Thyroid gland (tissue), 4 donors: Measurements from ENCODE around the gene CRY1. TPM values are rescaled to one million over a fixed set of nuclear protein-coding genes. Genes with fewer than 3 reads are reported as not detected.
"Not testable (repeated sequence)": the region's sequence is repeated elsewhere in the genome, so short reads cannot be mapped to it uniquely, and the experiment has no call there.

ENCODE experiments used
- DNase-seq, 2 donors: peaks; one replicate each; pipeline ENCODE4 v3.0.0-alpha.2; 2019
- H3K27ac ChIP-seq, 3 donors: fragments of 200-600 bp; sonication (generic); 1 replicate in 2 of 3; 2 replicates in 1 of 3; pipeline ENCODE4 v1.5.1; 2016 to 2019; ENCODE audit warnings: mild to moderate bottlenecking in 1 of 3, moderate library complexity in 1 of 3
- H3K27me3 ChIP-seq: fragments of 200-600 bp; sonication (generic); one replicate; pipeline ENCODE4 v1.5.1; 2019
- H3K36me3 ChIP-seq, 2 donors: fragments of 200-600 bp; sonication (generic); one replicate each; pipeline ENCODE4 v1.5.1; 2016 to 2019
- H3K4me1 ChIP-seq, 2 donors: fragments of 200-600 bp; sonication (generic); one replicate each; pipeline ENCODE4 v1.5.1; 2017 to 2019
- H3K4me3 ChIP-seq, 3 donors: fragments of 200-600 bp; sonication (generic); replicated peaks in 1 of 3; 1 replicate in 2 of 3; 2 replicates in 1 of 3; pipeline ENCODE4 v1.5.1; 2016; ENCODE audit warnings: mild to moderate bottlenecking in 1 of 3
- H3K9me3 ChIP-seq: fragments of 200-600 bp; sonication (generic); one replicate; pipeline ENCODE4 v1.5.1; 2017
- POLR2A ChIP-seq, 2 donors: fragments of 450-650 bp; IDR thresholded peaks; one replicate each; pipeline ENCODE4 v1.6.1; 2017; ENCODE audit warnings: antibody characterized with exemption in 2 of 2, mild to moderate bottlenecking in 2 of 2, moderate library complexity in 1 of 2
- WGBS, 2 donors: methylation state at CpG; one replicate each; pipeline ENCODE4 v1.1.5; 2017; 5-methylcytosine and 5-hydroxymethylcytosine counted together
- intact Hi-C: fragments of 100-400 bp; cut with DNase I; formaldehyde crosslinking; loops from one replicate; pipeline ENCODE4 v1.15.1; 2023
- total RNA-seq, 4 donors: library from RNA; depleted of rRNA; stranded (reverse); fragments of >200 nt; gene quantifications; one replicate each; pipeline ENCODE4 v1.2.3, GENCODE V29; 2016
- TF ChIP-seq, protein P1 (sequence below), 6 experiments: fragments of 200-600 bp in 3 of 6; fragments of 450-650 bp in 3 of 6; sonication (generic) in 3 of 6; IDR thresholded peaks; one replicate each; pipeline ENCODE4 v1.5.1; 2016 to 2019; ENCODE audit warnings: antibody characterized with exemption in 6 of 6, mild to moderate bottlenecking in 2 of 6, inconsistent platforms in 1 of 6, moderate library complexity in 1 of 6

CRY1 gene
- total RNA-seq, 4 donors from 2014 or later = 53.3 to 68.8 (median 61.7) TPM

- no peak for DNase-seq
- no peaks in the 10 kb centered on the region for H3K36me3 ChIP-seq
- intact Hi-C loops = no loop called here
- H3K27me3 ChIP-seq = no peaks in the 10 kb centered on the region
- no peak overlapping the region for H3K4me3 ChIP-seq
- H3K9me3 ChIP-seq = no peaks in the 10 kb centered on the region
- H3K27ac ChIP-seq = no peak overlapping the region
- no peak for TF ChIP-seq POLR2A (IDR thresholded peaks at IDR 0.05)
- TF ChIP-seq, protein P1, sequence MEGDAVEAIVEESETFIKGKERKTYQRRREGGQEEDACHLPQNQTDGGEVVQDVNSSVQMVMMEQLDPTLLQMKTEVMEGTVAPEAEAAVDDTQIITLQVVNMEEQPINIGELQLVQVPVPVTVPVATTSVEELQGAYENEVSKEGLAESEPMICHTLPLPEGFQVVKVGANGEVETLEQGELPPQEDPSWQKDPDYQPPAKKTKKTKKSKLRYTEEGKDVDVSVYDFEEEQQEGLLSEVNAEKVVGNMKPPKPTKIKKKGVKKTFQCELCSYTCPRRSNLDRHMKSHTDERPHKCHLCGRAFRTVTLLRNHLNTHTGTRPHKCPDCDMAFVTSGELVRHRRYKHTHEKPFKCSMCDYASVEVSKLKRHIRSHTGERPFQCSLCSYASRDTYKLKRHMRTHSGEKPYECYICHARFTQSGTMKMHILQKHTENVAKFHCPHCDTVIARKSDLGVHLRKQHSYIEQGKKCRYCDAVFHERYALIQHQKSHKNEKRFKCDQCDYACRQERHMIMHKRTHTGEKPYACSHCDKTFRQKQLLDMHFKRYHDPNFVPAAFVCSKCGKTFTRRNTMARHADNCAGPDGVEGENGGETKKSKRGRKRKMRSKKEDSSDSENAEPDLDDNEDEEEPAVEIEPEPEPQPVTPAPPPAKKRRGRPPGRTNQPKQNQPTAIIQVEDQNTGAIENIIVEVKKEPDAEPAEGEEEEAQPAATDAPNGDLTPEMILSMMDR (IDR thresholded peaks at IDR 0.05) = no peak
- no peaks in the 10 kb centered on the region for H3K4me1 ChIP-seq
- WGBS, 2 donors = 91 to 92% methylated on average over 4 of the region's 4 CpGs
Observed at GRCh38 chr12:107017042-107017441, 76.3 kb downstream of the CRY1 start.

DNA sequence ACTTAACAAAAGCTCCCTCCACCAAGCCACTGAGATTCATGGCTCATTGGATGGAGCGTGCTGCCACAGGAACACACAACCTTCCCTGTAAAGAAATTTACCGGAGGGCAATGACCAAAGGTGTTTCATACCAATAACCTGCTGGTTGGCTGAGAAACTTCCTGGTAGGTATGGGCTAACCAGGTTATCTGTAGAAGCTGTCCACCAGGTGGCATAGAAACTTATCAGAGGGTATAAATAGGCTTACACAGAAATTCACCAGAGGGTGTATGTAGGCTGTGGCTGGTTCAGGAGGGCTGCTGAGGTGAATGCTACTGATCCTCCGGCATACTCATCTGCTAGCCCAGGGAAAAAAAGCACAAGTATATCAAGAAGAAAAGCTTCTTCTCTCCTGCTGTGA is 79.3 kb downstream of the CRY1 start:
- WGBS, 2 donors = 64 to 75% methylated on average over 3 of the region's 3 CpGs
- intact Hi-C loops = no loop called here

DNA sequence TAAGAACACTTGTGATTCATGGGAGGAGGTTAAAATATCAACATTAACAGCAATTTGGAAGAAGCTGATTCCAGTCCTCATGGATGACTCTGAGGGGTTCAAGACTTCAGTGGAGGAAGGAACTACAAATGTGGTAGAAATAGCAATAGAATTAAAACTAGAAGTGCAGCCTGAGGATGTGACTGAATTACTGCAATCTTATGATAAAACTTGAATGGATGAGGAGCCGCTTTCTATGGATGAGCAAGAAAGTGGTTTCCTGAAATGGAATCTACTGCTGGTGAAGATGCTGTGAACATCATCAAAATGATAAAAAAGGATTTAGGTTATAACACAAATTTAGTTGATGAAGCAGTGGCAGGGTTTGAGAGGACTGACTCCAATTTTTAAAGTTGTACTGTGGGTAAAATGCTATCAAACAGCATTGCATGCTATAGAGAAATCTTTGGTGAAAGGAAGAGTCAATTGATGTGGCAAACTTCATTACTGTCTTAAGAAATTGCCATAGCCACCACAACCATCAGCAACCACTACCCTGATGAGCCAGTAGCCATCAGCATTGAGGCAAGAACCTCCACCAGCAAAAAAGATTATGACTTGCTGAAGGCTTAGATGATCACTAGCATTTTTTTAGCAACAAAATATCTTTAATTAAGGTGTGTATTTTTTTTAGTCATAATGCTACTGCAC is 80.5 kb downstream of the CRY1 start:
- no peak for TF ChIP-seq POLR2A (IDR thresholded peaks at IDR 0.05)
- TF ChIP-seq, protein P1 (IDR thresholded peaks at IDR 0.05) = no peak
- intact Hi-C loops = no loop called here
- Histone ChIP-seq H3K4me1 (no peaks in the 10 kb centered on the region), H3K9me3 (no peaks in the 10 kb centered on the region), H3K27me3 (no peaks in the 10 kb centered on the region), H3K36me3 (no peaks in the 10 kb centered on the region), H3K4me3 (no peak overlapping the region), H3K27ac (no peak overlapping the region)
- 97 to 98% methylated on average over 1 of the region's 1 CpG for WGBS, 2 donors
- no peak for DNase-seq

More for the DNA sequence above, 79.3 kb downstream of the CRY1 start:
- Histone ChIP-seq H3K27ac (no peak overlapping the region), H3K4me3 (no peak overlapping the region), H3K4me1 (no peaks in the 10 kb centered on the region), H3K27me3 (no peaks in the 10 kb centered on the region), H3K9me3 (no peaks in the 10 kb centered on the region), H3K36me3 (no peaks in the 10 kb centered on the region)
- TF ChIP-seq, protein P1 (IDR thresholded peaks at IDR 0.05) = peak in 4 of 6 experiments; percentile 42 to 69 (median 56)
- no peak for TF ChIP-seq POLR2A (IDR thresholded peaks at IDR 0.05)
- DNase-seq = peak; percentile 36 to 39

- Histone ChIP-seq H3K4me1 (no peaks in the 10 kb centered on the region), H3K27ac (no peak overlapping the region), H3K4me3 (no peak overlapping the region), H3K9me3 (no peaks in the 10 kb centered on the region), H3K36me3 (no peaks in the 10 kb centered on the region), H3K27me3 (no peaks in the 10 kb centered on the region)
- DNase-seq = no peak
- WGBS, 2 donors = 90 to 99% methylated on average over 2 of the region's 2 CpGs
- TF ChIP-seq POLR2A (IDR thresholded peaks at IDR 0.05) = no peak
- TF ChIP-seq, protein P1 (IDR thresholded peaks at IDR 0.05) = no peak
- intact Hi-C loops = no loop called here
Observed at GRCh38 chr12:107011519-107011918, 81.8 kb downstream of the CRY1 start.

DNA sequence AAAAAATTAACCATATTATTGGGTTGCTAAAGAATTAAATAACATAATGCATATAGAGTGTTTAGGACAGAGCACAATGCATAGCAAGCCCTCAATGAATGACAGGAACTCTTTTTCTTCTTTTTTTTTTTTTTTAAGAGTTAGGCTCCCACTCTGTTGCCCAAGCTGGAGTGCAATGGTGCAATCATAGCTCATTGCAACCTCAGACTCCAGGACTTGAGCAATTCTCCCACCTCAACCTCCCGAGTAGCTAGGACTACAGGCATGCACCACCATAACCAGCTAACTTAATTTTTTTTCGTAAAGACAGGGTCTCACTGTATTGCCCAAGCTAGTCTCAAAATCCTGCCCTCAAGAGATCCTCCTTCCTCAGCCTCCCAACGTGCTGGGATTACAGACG is 85.9 kb downstream of the CRY1 start:
- H3K4me3 ChIP-seq = no peak overlapping the region
- H3K36me3 ChIP-seq = no peaks in the 10 kb centered on the region
- no peaks in the 10 kb centered on the region for H3K27me3 ChIP-seq
- no peak overlapping the region for H3K27ac ChIP-seq
- TF ChIP-seq, protein P1 (IDR thresholded peaks at IDR 0.05) = no peak
- TF ChIP-seq POLR2A (IDR thresholded peaks at IDR 0.05) = no peak
- WGBS, 2 donors = 97% methylated on average over 4 of the region's 4 CpGs
- no peaks in the 10 kb centered on the region for H3K4me1 ChIP-seq
- intact Hi-C loops = no loop called here
- no peak for DNase-seq
- H3K9me3 ChIP-seq = no peaks in the 10 kb centered on the region

DNA sequence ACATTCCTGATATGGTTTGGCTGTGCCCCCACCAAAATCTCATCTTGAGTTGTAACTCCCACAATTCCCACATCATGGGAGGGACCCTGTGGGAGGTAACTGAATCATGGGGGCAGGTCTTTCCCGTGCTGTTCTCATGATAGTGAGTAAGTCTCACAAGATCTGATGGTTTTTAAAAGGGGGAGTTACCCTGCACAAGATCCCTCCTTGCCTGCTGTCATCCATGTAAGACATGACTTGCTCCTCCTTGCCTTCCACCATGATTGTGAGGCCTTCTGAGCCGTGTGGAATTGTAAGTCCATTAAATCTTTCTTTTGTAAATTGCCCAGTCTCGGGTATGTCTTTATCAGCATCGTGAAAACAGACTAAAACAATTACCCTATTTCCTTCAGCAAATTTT is 90.7 kb downstream of the CRY1 start:
- H3K4me1 ChIP-seq, H3K9me3 ChIP-seq, H3K27ac ChIP-seq, DNase-seq, intact Hi-C loops, H3K27me3 ChIP-seq, H3K4me3 ChIP-seq: not testable (repeated sequence)
- peaks cover 4 to 11% of the 10 kb centered on the region in 2 donors for H3K36me3 ChIP-seq
- WGBS, 2 donors = 72 to 82% methylated on average over 4 of the region's 4 CpGs
